Heart left ventricle (tissue), 16 donors: ENCODE data around the gene TNNT1. TPM values are rescaled to one million over a fixed set of nuclear protein-coding genes. Genes with fewer than 3 reads are reported as not detected.
A peak's percentile ranks its signal among the peaks of the same experiment; 100 is the strongest.

Experiments used
- ATAC-seq, 4 donors: fragments of 200-7000 bp; cut with Tn5 transposase; one replicate each; pipeline ENCODE4 v1.9.1; 2020 to 2022; ENCODE audit warnings: moderate library complexity in 4 of 4, mild to moderate bottlenecking in 3 of 4, moderate number of reproducible peaks in 1 of 4
- DNase-seq, 5 donors: peaks; one replicate each; pipeline ENCODE4 v3.0.0-alpha.2; 2020
- H3K27ac ChIP-seq, 12 donors: fragments of 200-600 bp; sonication (generic) in 4 of 12; one replicate each; pipeline versions ENCODE4 v1.5.0 to v1.8.0; 2016 to 2022; ENCODE audit warnings: mild to moderate bottlenecking in 2 of 12
- H3K27me3 ChIP-seq, 9 donors: fragments of 200-600 bp; sonication (generic) in 2 of 9; one replicate each; pipeline versions ENCODE4 v1.5.1 to v1.8.0; 2016 to 2022; ENCODE audit warnings: mild to moderate bottlenecking in 3 of 9
- H3K36me3 ChIP-seq, 9 donors: fragments of 200-600 bp; sonication (generic) in 2 of 9; one replicate each; pipeline versions ENCODE4 v1.5.0 to v1.8.0; 2018 to 2022; ENCODE audit warnings: mild to moderate bottlenecking in 2 of 9
- H3K4me1 ChIP-seq, 12 donors: fragments of 200-600 bp; sonication (generic) in 4 of 12; one replicate each; pipeline versions ENCODE4 v1.5.0 to v1.8.0; 2016 to 2022; ENCODE audit warnings: mild to moderate bottlenecking in 3 of 12
- H3K4me3 ChIP-seq, 12 donors: fragments of 200-600 bp; sonication (generic) in 4 of 12; one replicate each; pipeline versions ENCODE4 v1.5.0 to v1.8.0; 2017 to 2022; ENCODE audit warnings: mild to moderate bottlenecking in 9 of 12, moderate library complexity in 4 of 12
- H3K9me3 ChIP-seq, 12 donors: fragments of 200-600 bp; sonication (generic) in 4 of 12; one replicate each; pipeline versions ENCODE4 v1.5.0 to v1.8.0; 2016 to 2022; ENCODE audit warnings: mild to moderate bottlenecking in 1 of 12
- POLR2A ChIP-seq, 2 donors: fragments of 450-650 bp; IDR thresholded peaks; one replicate each; pipeline ENCODE4 v1.6.1; 2017; ENCODE audit warnings: antibody characterized with exemption in 2 of 2, mild to moderate bottlenecking in 2 of 2, moderate library complexity in 2 of 2
- WGBS, 4 donors: extraction: QIAGEN DNeasy Blood & Tissue Kit in 2 of 4; methylation state at CpG; one replicate each; pipeline versions ENCODE4 v1.1.5 to v1.1.7; 2013 to 2018; 5-methylcytosine and 5-hydroxymethylcytosine counted together
- intact Hi-C, 10 donors: fragments of 100-400 bp; cut with DNase I; formaldehyde crosslinking; loops; one replicate each; pipeline versions ENCODE4 v1.11.1 to v1.14.2; 2022
- polyA plus RNA-seq, 2 donors: library from polyadenylated mRNA; stranded (reverse); fragments of 200-250 nt; gene quantifications; one replicate each; pipeline ENCODE4 v1.2.3, GENCODE V29; 2013
- total RNA-seq, 9 donors: library from RNA; depleted of rRNA in 2 of 9; stranded (reverse); fragments of >200 nt in 2 of 9; fragmentation: NEBNext Ultra II Directional in 3 of 9; extraction: Animal tissue kit (Norgen Biotek cat#: 25700) in 3 of 9; gene quantifications; one replicate each; pipeline versions ENCODE4 v1.1.0 to v1.2.4, GENCODE V29; 2016 to 2023
- TF ChIP-seq, protein P1 (sequence below), 12 donors: fragments of 200-600 bp; sonication (generic) in 4 of 12; IDR thresholded peaks; one replicate each; pipeline versions ENCODE4 v1.5.0 to v1.8.0; 2018 to 2022; ENCODE audit warnings: antibody characterized with exemption in 12 of 12, mild to moderate bottlenecking in 5 of 12
- donor health status: ischemic (EF 13 %, LVEDD 7.1; RV severe dilation, severe dysfunction).
- donor health status: healthy with polysubstance abuse.
- donor health status: DM: no; HTN: yes; CAD: no.
- donor health status: DM: no; HTN: no; CAD: no.
- donor health status: ischemic (EF 25% LVEDD 6.9; RV normal size, moderate dysfunction).
- donor health status: ischemic (EF 25% LVEDD 5.7; RV mildly dilated, moderate dysfunction).
- donor health status: healthy.
- donor health status: DM: yes; HTN: yes; CAD: no.
- donor health status: ischemic (EF 35%, LVEDD 5.7; RV mildly dilated, moderate dysfunction).
- donor health status: nonischemic (EF 11% LVEDD 7.7; RV severe dilation, severe dysfunction).
- donor health status: DM: yes; HTN: yes; CAD: no.
- donor health status: PGD.
- donor health status: ischemic (EF 29% LVEDD 5.4; RV normal size, mild dysfunction).
- donor health status: nonischemic (EF 23%, LVEDD 6.1; RV moderate dilation, normal function).

TNNT1 gene
- total and polyA plus RNA-seq, 11 donors: 18.7 to 264 (median 58.6) TPM

DNA sequence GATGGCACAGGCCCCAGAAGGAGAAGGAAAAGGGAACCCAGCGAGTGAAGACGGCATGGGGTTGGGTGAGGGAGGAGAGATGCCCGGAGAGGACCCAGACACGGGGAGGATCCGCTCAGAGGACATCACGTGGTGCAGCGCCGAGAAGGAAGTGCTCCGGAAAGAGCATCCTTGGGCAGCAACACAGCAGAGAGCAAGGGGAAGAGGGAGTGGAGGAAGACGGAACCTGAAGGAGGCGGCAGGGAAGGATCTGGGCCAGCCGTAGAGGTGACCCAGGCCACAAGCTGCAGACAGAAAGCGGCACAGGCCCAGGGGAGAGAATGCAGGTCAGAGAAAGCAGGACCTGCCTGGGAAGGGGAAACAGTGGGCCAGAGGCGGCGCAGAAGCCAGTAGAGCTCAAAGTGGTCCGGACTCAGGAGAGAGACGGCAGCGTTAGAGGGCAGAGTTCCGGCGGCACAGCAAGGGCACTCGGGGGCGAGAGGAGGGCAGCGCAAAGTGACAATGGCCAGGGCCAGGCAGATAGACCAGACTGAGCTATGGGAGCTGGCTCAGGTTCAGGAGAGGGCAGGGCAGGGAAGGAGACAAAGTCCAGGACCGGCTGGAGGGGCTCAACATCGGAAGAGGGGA lies 32.7 kb downstream of the TNNT1 start:
- Histone ChIP-seq H3K27ac (peak overlapping the region; percentile 90 to 99 (median 96)), H3K36me3 (peaks cover 0 to 12% (median 7%) of the 10 kb centered on the region in 9 donors), H3K4me3 (peak overlapping the region; percentile 66 to 98 (median 90)), H3K9me3 (no peaks in the 10 kb centered on the region), H3K27me3 (no peaks in the 10 kb centered on the region), H3K4me1 (peaks cover 5 to 64% (median 47%) of the 10 kb centered on the region in 12 donors)
- TF ChIP-seq, protein P1, sequence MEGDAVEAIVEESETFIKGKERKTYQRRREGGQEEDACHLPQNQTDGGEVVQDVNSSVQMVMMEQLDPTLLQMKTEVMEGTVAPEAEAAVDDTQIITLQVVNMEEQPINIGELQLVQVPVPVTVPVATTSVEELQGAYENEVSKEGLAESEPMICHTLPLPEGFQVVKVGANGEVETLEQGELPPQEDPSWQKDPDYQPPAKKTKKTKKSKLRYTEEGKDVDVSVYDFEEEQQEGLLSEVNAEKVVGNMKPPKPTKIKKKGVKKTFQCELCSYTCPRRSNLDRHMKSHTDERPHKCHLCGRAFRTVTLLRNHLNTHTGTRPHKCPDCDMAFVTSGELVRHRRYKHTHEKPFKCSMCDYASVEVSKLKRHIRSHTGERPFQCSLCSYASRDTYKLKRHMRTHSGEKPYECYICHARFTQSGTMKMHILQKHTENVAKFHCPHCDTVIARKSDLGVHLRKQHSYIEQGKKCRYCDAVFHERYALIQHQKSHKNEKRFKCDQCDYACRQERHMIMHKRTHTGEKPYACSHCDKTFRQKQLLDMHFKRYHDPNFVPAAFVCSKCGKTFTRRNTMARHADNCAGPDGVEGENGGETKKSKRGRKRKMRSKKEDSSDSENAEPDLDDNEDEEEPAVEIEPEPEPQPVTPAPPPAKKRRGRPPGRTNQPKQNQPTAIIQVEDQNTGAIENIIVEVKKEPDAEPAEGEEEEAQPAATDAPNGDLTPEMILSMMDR (IDR thresholded peaks at IDR 0.05): no peak
- no peak for TF ChIP-seq POLR2A (IDR thresholded peaks at IDR 0.05)
- ATAC-seq (peak; percentile 17 to 42 (median 30)), DNase-seq (peak; percentile 77 to 83 (median 81))
- intact Hi-C loops: loop anchor here in 1 of 10 donors (2.0 to 5.0 kb wide), 2 partner anchors 41 to 54 kb away; partner anchors contain the start of genes RDH13 and TNNI3
- 0 to 1% (median 1%) methylated on average over 25 of the region's 25 CpGs for WGBS, 4 donors

DNA sequence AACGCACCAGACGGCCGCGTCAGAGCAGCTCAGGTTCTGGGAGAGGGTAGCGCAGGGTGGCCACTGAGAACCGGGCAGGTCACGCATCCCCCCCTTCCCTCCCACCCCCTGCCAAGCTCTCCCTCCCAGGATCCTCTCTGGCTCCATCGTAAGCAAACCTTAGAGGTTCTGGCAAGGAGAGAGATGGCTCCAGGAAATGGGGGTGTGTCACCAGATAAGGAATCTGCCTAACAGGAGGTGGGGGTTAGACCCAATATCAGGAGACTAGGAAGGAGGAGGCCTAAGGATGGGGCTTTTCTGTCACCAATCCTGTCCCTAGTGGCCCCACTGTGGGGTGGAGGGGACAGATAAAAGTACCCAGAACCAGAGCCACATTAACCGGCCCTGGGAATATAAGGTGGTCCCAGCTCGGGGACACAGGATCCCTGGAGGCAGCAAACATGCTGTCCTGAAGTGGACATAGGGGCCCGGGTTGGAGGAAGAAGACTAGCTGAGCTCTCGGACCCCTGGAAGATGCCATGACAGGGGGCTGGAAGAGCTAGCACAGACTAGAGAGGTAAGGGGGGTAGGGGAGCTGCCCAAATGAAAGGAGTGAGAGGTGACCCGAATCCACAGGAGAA lies 33.5 kb downstream of the TNNT1 start:
- peak overlapping the region; percentile 90 to 99 (median 96) for H3K27ac ChIP-seq
- peak overlapping the region; percentile 66 to 98 (median 90) for H3K4me3 ChIP-seq
- no peaks in the 10 kb centered on the region for H3K27me3 ChIP-seq
- TF ChIP-seq, protein P1 (IDR thresholded peaks at IDR 0.05): no peak
- no peak for TF ChIP-seq POLR2A (IDR thresholded peaks at IDR 0.05)
- no peaks in the 10 kb centered on the region for H3K9me3 ChIP-seq
- H3K4me1 ChIP-seq: peaks cover 5 to 67% (median 48%) of the 10 kb centered on the region in 12 donors
- DNase-seq: peak in 1 of 5 donors; percentile 68
- H3K36me3 ChIP-seq: peaks cover 0 to 14% (median 7%) of the 10 kb centered on the region in 9 donors
- 25 to 37% (median 27%) methylated on average over 13 of the region's 13 CpGs for WGBS, 4 donors
- ATAC-seq: peak in 1 of 4 donors; percentile 8
- intact Hi-C loops: loop anchor here in 2 of 10 donors (2.0 to 5.0 kb wide), 3 partner anchors 27 to 53 kb away; partner anchors contain the start of genes RDH13 (in 1 of the 2) and TNNI3 (in 1 of the 2)

DNA sequence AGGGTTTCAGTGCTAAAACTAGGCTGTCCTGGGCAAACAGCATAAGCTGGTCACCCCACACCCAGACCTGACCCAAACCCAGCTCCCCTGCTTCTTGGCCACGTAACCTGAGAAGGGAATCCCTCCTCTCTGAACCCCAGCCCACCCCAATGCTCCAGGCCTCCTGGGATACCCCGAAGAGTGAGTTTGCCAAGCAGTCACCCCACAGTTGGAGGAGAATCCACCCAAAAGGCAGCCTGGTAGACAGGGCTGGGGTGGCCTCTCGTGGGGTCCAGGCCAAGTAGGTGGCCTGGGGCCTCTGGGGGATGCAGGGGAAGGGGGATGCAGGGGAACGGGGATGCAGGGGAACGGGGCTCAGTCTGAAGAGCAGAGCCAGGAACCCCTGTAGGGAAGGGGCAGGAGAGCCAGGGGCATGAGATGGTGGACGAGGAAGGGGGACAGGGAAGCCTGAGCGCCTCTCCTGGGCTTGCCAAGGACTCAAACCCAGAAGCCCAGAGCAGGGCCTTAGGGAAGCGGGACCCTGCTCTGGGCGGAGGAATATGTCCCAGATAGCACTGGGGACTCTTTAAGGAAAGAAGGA lies 34.4 kb downstream of the TNNT1 start:
- Histone ChIP-seq H3K9me3 (no peaks in the 10 kb centered on the region), H3K36me3 (peaks cover 0 to 21% (median 13%) of the 10 kb centered on the region in 9 donors), H3K4me1 (peaks cover 5 to 70% (median 48%) of the 10 kb centered on the region in 12 donors), H3K27me3 (no peaks in the 10 kb centered on the region), H3K4me3 (peak overlapping the region in 8 of 12 donors; percentile 13 to 98 (median 90)), H3K27ac (peak overlapping the region; percentile 90 to 99 (median 96))
- DNase-seq (no peak), ATAC-seq (no peak)
- intact Hi-C loops: loop anchor here in 2 of 10 donors (2.0 to 5.0 kb wide), 2 partner anchors 26 to 43 kb away; partner anchors contain the start of gene TNNI3 (in 1 of the 2)
- TF ChIP-seq, protein P1 (IDR thresholded peaks at IDR 0.05): no peak
- no peak for TF ChIP-seq POLR2A (IDR thresholded peaks at IDR 0.05)
- WGBS, 4 donors: 72 to 80% (median 73%) methylated on average over 9 of the region's 9 CpGs
